ENCODE data around the gene PARVA.

DNA sequence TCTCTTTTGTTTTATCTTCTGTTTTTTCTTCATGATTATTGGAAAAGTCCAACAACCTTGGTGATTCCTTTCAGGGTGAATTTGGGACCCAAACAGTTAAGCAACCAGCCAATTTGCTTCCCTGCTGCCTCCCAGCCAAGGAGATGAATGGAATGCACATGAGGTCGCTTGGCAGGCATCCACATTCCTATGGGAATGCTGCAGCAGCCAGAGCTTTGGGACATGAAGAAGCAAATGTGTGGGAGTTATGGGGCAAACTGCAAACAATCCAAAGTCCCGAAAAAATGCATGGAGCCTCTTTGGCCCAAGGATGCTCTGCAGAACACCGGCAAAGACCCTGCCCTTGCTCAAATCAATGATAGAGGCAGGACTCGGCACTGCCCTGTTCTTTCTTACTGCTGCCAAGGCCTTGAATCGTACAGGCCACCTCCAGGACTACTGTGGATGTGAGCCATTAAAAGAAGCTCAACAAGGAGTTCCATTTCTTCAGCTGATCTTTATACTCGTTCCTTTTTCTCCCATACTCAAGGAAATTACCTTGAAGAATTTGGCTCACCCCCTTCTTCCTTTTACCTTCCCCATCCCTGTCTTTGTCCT lies 179.5 kb downstream of the PARVA start:
- TF ChIP-seq, protein P1, sequence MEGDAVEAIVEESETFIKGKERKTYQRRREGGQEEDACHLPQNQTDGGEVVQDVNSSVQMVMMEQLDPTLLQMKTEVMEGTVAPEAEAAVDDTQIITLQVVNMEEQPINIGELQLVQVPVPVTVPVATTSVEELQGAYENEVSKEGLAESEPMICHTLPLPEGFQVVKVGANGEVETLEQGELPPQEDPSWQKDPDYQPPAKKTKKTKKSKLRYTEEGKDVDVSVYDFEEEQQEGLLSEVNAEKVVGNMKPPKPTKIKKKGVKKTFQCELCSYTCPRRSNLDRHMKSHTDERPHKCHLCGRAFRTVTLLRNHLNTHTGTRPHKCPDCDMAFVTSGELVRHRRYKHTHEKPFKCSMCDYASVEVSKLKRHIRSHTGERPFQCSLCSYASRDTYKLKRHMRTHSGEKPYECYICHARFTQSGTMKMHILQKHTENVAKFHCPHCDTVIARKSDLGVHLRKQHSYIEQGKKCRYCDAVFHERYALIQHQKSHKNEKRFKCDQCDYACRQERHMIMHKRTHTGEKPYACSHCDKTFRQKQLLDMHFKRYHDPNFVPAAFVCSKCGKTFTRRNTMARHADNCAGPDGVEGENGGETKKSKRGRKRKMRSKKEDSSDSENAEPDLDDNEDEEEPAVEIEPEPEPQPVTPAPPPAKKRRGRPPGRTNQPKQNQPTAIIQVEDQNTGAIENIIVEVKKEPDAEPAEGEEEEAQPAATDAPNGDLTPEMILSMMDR (IDR thresholded peaks at IDR 0.05), result no peak
- TF ChIP-seq POLR2A (IDR thresholded peaks at IDR 0.05), result no peak

Data from thyroid gland (tissue), 4 donors.